HL-60 (cell line): Measurements from ENCODE around the gene TMEM94.
A peak's percentile ranks its signal among the peaks of the same experiment; 100 is the strongest.

ENCODE experiments used
- GABPA ChIP-seq: IDR thresholded peaks from 2 replicates; pipeline ENCODE4 v1.6.1; 2012; ENCODE audit warnings: low read depth
- POLR2AphosphoS5 ChIP-seq: IDR thresholded peaks from 2 replicates; pipeline ENCODE4 v1.6.1; 2012; ENCODE audit warnings: low read depth
- SPI1 ChIP-seq: IDR thresholded peaks from 2 replicates; pipeline ENCODE4 v1.6.1; 2012; ENCODE audit warnings: low read depth, mild to moderate bottlenecking, borderline replicate concordance
- TF ChIP-seq, protein P1 (sequence below): IDR thresholded peaks from one replicate; pipeline ENCODE4 v1.5.1; 2011; ENCODE audit warnings: low read length, control low read depth, inconsistent platforms; ENCODE audit not compliant: insufficient read depth
- TF ChIP-seq, protein P2 (sequence below): IDR thresholded peaks from 2 replicates; pipeline ENCODE4 v1.6.1; 2012; ENCODE audit warnings: low read depth; ENCODE audit not compliant: insufficient replicate concordance

DNA sequence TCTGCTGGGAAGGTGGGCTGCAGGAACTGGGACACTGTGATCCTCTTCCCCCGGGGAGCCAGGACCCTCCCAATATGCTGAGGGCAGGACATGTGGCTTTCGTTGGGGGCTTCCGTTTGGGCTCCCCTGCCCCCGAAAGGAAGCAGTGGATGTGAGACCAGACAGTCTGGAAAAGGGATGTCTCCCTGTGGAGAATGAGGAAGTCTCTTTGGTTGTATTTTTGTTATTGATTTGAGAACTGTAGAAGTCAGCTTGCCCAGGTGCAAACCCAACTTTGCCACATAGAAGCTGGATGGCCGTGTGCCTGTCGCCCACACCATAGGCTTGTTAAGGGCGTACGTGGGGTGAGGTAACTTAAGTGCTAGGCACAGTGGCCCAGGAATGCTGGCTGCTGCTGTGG, 87.8 kb downstream of the TMEM94 start:
- TF ChIP-seq, protein P1, sequence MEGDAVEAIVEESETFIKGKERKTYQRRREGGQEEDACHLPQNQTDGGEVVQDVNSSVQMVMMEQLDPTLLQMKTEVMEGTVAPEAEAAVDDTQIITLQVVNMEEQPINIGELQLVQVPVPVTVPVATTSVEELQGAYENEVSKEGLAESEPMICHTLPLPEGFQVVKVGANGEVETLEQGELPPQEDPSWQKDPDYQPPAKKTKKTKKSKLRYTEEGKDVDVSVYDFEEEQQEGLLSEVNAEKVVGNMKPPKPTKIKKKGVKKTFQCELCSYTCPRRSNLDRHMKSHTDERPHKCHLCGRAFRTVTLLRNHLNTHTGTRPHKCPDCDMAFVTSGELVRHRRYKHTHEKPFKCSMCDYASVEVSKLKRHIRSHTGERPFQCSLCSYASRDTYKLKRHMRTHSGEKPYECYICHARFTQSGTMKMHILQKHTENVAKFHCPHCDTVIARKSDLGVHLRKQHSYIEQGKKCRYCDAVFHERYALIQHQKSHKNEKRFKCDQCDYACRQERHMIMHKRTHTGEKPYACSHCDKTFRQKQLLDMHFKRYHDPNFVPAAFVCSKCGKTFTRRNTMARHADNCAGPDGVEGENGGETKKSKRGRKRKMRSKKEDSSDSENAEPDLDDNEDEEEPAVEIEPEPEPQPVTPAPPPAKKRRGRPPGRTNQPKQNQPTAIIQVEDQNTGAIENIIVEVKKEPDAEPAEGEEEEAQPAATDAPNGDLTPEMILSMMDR, result no peak
- TF ChIP-seq SPI1 (peak; percentile 72; the same call in 1 of the 2 replicates), POLR2AphosphoS5 (no peak), GABPA (no peak)
- TF ChIP-seq, protein P2, sequence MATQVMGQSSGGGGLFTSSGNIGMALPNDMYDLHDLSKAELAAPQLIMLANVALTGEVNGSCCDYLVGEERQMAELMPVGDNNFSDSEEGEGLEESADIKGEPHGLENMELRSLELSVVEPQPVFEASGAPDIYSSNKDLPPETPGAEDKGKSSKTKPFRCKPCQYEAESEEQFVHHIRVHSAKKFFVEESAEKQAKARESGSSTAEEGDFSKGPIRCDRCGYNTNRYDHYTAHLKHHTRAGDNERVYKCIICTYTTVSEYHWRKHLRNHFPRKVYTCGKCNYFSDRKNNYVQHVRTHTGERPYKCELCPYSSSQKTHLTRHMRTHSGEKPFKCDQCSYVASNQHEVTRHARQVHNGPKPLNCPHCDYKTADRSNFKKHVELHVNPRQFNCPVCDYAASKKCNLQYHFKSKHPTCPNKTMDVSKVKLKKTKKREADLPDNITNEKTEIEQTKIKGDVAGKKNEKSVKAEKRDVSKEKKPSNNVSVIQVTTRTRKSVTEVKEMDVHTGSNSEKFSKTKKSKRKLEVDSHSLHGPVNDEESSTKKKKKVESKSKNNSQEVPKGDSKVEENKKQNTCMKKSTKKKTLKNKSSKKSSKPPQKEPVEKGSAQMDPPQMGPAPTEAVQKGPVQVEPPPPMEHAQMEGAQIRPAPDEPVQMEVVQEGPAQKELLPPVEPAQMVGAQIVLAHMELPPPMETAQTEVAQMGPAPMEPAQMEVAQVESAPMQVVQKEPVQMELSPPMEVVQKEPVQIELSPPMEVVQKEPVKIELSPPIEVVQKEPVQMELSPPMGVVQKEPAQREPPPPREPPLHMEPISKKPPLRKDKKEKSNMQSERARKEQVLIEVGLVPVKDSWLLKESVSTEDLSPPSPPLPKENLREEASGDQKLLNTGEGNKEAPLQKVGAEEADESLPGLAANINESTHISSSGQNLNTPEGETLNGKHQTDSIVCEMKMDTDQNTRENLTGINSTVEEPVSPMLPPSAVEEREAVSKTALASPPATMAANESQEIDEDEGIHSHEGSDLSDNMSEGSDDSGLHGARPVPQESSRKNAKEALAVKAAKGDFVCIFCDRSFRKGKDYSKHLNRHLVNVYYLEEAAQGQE, result no peak
